Lower leg skin (tissue), 3 donors: Measurements from ENCODE around the gene XPNPEP2.

Experiments used
- CTCF ChIP-seq, 3 donors: fragments of 450-650 bp; IDR thresholded peaks; one replicate each; pipeline ENCODE4 v1.5.1; 2016; ENCODE audit warnings: antibody characterized with exemption in 3 of 3, mild to moderate bottlenecking in 3 of 3, moderate library complexity in 2 of 3
- POLR2A ChIP-seq, 2 donors: fragments of 450-650 bp; IDR thresholded peaks; one replicate each; pipeline ENCODE4 v1.6.1; 2016 to 2017; ENCODE audit warnings: antibody characterized with exemption in 2 of 2, mild to moderate bottlenecking in 1 of 2, moderate library complexity in 1 of 2

GRCh38 chrX:129792586-129793291 lies 54.0 kb downstream of the XPNPEP2 start:
- TF ChIP-seq POLR2A (IDR thresholded peaks at IDR 0.05) (no peak), CTCF (IDR thresholded peaks at IDR 0.05) (no peak)
